SK-N-MC (cell line): ENCODE measurements around the gene PID1.
A peak's percentile ranks its signal among the peaks of the same experiment; 100 is the strongest.

ENCODE experiments used
- DNase-seq: peaks from one replicate; pipeline ENCODE4 v3.0.0-alpha.2; 2011; ENCODE audit warnings: low read depth, low spot score
- H3K27ac ChIP-seq: fragments of 200-600 bp; sonication (generic); 2 replicates; pipeline ENCODE4 v1.5.1; 2016; ENCODE audit warnings: mixed run types
- H3K36me3 ChIP-seq: fragments of 200-600 bp; sonication (generic); 2 replicates; pipeline ENCODE4 v1.6.1; 2017; ENCODE audit warnings: antibody characterized with exemption, low read length, mixed read lengths; ENCODE audit not compliant: insufficient read depth
- H3K4me3 ChIP-seq: fragments of 200-600 bp; sonication (generic); 2 replicates; pipeline ENCODE4 v1.5.1; 2016
- H3K9ac ChIP-seq: fragments of 200-600 bp; sonication (generic); 2 replicates; pipeline ENCODE4 v1.8.0; 2017; ENCODE audit warnings: mixed run types, mixed read lengths; ENCODE audit not compliant: insufficient read length
- H3K9me3 ChIP-seq: fragments of 200-600 bp; sonication (generic); 2 replicates; pipeline ENCODE4 v1.6.1; 2017; ENCODE audit warnings: low read depth, mild to moderate bottlenecking, antibody characterized with exemption, low read length, moderate library complexity, mixed read lengths
- EZH2 ChIP-seq: fragments of 200-600 bp; sonication (generic); IDR thresholded peaks from one replicate; pipeline ENCODE4 v1.6.1; 2017; ENCODE audit warnings: antibody characterized with exemption
- FOXP2 ChIP-seq: optimal IDR thresholded peaks from 2 replicates; pipeline ENCODE3; 2011; ENCODE audit warnings: mild to moderate bottlenecking, moderate library complexity; ENCODE audit not compliant: insufficient read depth; ENCODE audit errors: extremely low read length, control extremely low read depth
- POLR2AphosphoS5 ChIP-seq: IDR thresholded peaks from 2 replicates; pipeline ENCODE4 v1.6.1; 2012; ENCODE audit warnings: mild to moderate bottlenecking, low read depth, low read length, borderline replicate concordance

The PID1 gene

GRCh38 chr2:229101314-229101713, 169.8 kb downstream of the PID1 start:
- TF ChIP-seq FOXP2 (no peak), POLR2AphosphoS5 (no peak), EZH2 (no peak)
- Histone ChIP-seq H3K27ac (no peak overlapping the region), H3K9ac (no peak overlapping the region), H3K36me3 (no peaks in the 10 kb centered on the region), H3K9me3 (no peaks in the 10 kb centered on the region), H3K4me3 (no peak overlapping the region)
- no peak for DNase-seq

DNA sequence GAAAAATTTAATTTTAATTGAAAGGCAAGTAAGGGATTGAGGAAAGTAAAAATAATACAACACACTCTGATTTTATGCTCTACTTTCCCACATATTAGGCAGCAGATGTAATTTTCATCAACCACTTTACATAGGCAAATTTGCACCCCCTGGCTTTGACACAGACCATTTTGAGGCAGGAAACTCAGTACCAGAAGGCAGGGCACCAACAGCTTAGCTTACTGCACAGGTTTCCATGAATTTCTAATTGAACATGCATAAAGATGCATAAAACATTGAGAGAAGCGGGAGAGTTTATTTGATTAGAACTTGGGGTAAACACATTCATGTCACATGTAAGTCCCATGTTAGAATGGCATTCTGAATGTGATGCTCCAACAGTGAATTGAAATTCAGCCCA, 171.9 kb downstream of the PID1 start:
- no peak overlapping the region for H3K4me3 ChIP-seq
- no peaks in the 10 kb centered on the region for H3K36me3 ChIP-seq
- no peak overlapping the region for H3K9ac ChIP-seq
- H3K27ac ChIP-seq, result no peak overlapping the region
- TF ChIP-seq FOXP2, result no peak
- no peak for TF ChIP-seq POLR2AphosphoS5
- TF ChIP-seq EZH2, result no peak
- no peak for DNase-seq
- no peaks in the 10 kb centered on the region for H3K9me3 ChIP-seq

GRCh38 chr2:229098801-229099200, 172.3 kb downstream of the PID1 start:
- H3K9me3 ChIP-seq, result no peaks in the 10 kb centered on the region
- H3K27ac ChIP-seq, result no peak overlapping the region
- no peak overlapping the region for H3K4me3 ChIP-seq
- no peak for TF ChIP-seq EZH2
- no peak for TF ChIP-seq FOXP2
- H3K36me3 ChIP-seq, result no peaks in the 10 kb centered on the region
- no peak overlapping the region for H3K9ac ChIP-seq
- no peak for DNase-seq

GRCh38 chr2:229096409-229097066, 174.5 kb downstream of the PID1 start:
- no peak overlapping the region for H3K9ac ChIP-seq
- H3K36me3 ChIP-seq, result no peaks in the 10 kb centered on the region
- no peak overlapping the region for H3K4me3 ChIP-seq
- H3K27ac ChIP-seq, result no peak overlapping the region
- DNase-seq, result no peak
- no peaks in the 10 kb centered on the region for H3K9me3 ChIP-seq
- TF ChIP-seq POLR2AphosphoS5, result no peak
- TF ChIP-seq FOXP2, result no peak
- no peak for TF ChIP-seq EZH2

DNA sequence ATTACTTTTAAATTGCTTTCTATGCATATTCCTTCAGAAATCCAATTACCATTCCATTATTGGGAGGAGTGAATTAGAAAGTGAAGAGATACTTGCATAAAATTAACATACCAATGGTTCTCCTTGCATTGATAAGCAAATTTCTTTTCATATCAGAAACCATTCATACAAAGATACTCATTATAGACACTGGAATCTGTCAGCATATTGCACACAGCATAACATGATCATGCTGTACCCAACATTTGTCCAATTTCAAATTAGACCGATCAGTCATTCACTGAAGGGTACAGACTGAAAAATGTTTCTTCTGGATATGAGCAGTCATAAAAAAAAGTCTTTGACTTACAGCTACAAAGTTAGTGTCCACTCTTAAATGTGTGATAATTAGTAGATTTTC, 175.6 kb downstream of the PID1 start:
- no peak overlapping the region for H3K4me3 ChIP-seq
- no peaks in the 10 kb centered on the region for H3K36me3 ChIP-seq
- no peak overlapping the region for H3K27ac ChIP-seq
- TF ChIP-seq EZH2 (no peak), FOXP2 (no peak)
- H3K9me3 ChIP-seq, result no peaks in the 10 kb centered on the region
- H3K9ac ChIP-seq, result no peak overlapping the region
- no peak for DNase-seq

- DNase-seq, result no peak
- peak overlapping the region; percentile 96 for H3K27ac ChIP-seq
- TF ChIP-seq FOXP2, result no peak
- no peak for TF ChIP-seq POLR2AphosphoS5
- TF ChIP-seq EZH2, result no peak
- H3K9me3 ChIP-seq, result no peaks in the 10 kb centered on the region
- H3K36me3 ChIP-seq, result no peaks in the 10 kb centered on the region
- H3K9ac ChIP-seq, result no peak overlapping the region
- peak overlapping the region; percentile 56 for H3K4me3 ChIP-seq
Measured at GRCh38 chr2:229090225-229090624, 180.9 kb downstream of the PID1 start.

DNA sequence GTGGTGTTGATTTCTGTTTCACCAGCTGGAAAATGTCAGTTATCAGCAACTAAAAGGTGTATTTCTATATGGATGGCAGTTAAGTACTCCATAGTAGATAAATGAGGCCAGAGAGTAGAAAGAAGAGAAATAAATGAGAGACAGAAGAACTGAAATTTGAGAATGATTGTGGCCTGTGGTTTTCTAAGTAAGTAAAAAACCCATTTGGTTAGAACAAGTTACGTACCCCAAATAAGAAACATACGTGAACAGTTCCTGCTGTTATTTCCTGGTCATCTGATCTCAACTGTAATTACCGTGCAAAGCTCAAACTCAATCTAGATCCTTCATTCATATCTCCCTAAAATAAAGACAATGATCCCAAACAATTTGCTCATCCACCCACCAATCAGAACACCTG, 181.3 kb downstream of the PID1 start:
- Histone ChIP-seq H3K9me3 (no peaks in the 10 kb centered on the region), H3K4me3 (peak overlapping the region; percentile 56), H3K27ac (peak overlapping the region; percentile 96), H3K9ac (peak overlapping the region; percentile 62), H3K36me3 (no peaks in the 10 kb centered on the region)
- DNase-seq, result no peak
- TF ChIP-seq FOXP2 (no peak), POLR2AphosphoS5 (no peak), EZH2 (no peak)

- H3K4me3 ChIP-seq, result peak overlapping the region; percentile 56
- TF ChIP-seq FOXP2, result no peak
- H3K9ac ChIP-seq, result peak overlapping the region; percentile 62
- H3K27ac ChIP-seq, result peak overlapping the region; percentile 96
- no peaks in the 10 kb centered on the region for H3K9me3 ChIP-seq
- H3K36me3 ChIP-seq, result no peaks in the 10 kb centered on the region
- no peak for DNase-seq
Measured at GRCh38 chr2:229088966-229089700, 182.0 kb downstream of the PID1 start.

GRCh38 chr2:229088517-229088913, 182.6 kb downstream of the PID1 start:
- peak overlapping the region; percentile 96 for H3K27ac ChIP-seq
- H3K9me3 ChIP-seq, result no peaks in the 10 kb centered on the region
- H3K9ac ChIP-seq, result peak overlapping the region; percentile 62
- DNase-seq, result no peak
- no peaks in the 10 kb centered on the region for H3K36me3 ChIP-seq
- peak overlapping the region; percentile 56 for H3K4me3 ChIP-seq
- no peak for TF ChIP-seq FOXP2
- TF ChIP-seq POLR2AphosphoS5, result no peak
- TF ChIP-seq EZH2, result no peak
